Mesodermal cell (in vitro differentiated cells): ENCODE results near the gene LRRC26.
A peak's percentile ranks its signal among the peaks of the same experiment; 100 is the strongest.
"Not testable (repeated sequence)": the region's sequence is repeated elsewhere in the genome, so short reads cannot be mapped to it uniquely, and the experiment has no call there.

Experiments used
- H3K27ac ChIP-seq: 2 replicates; pipeline ENCODE4 v1.7.0; 2013; ENCODE audit warnings: mild to moderate bottlenecking, low read depth, low read length, moderate library complexity; ENCODE audit not compliant: severe bottlenecking
- H3K36me3 ChIP-seq: 2 replicates; pipeline ENCODE4 v1.7.1; 2013; ENCODE audit warnings: mild to moderate bottlenecking, low read length, moderate library complexity; ENCODE audit not compliant: control insufficient read depth, insufficient read depth
- H3K4me1 ChIP-seq: one replicate; pipeline ENCODE4 v1.7.1; 2013; ENCODE audit warnings: mild to moderate bottlenecking, low read length; ENCODE audit not compliant: insufficient read depth, control insufficient read depth, poor library complexity, severe bottlenecking
- H3K4me3 ChIP-seq: 2 replicates; pipeline ENCODE4 v1.7.0; 2013; ENCODE audit warnings: low read length, control low read depth, mild to moderate bottlenecking; ENCODE audit not compliant: insufficient read depth, poor library complexity, severe bottlenecking; ENCODE audit errors: extremely low read depth
- H3K9me3 ChIP-seq: 2 replicates; pipeline ENCODE4 v1.7.1; 2013; ENCODE audit warnings: mild to moderate bottlenecking, low read length, moderate library complexity; ENCODE audit not compliant: control insufficient read depth
- WGBS, 2 experiments: methylation state at CpG; one replicate each; pipeline ENCODE4 v1.1.5; 2013; ENCODE audit warnings: missing lambda C conversion rate in 2 of 2; ENCODE audit not compliant: insufficient coverage in 2 of 2; 5-methylcytosine and 5-hydroxymethylcytosine counted together

Gene LRRC26

DNA sequence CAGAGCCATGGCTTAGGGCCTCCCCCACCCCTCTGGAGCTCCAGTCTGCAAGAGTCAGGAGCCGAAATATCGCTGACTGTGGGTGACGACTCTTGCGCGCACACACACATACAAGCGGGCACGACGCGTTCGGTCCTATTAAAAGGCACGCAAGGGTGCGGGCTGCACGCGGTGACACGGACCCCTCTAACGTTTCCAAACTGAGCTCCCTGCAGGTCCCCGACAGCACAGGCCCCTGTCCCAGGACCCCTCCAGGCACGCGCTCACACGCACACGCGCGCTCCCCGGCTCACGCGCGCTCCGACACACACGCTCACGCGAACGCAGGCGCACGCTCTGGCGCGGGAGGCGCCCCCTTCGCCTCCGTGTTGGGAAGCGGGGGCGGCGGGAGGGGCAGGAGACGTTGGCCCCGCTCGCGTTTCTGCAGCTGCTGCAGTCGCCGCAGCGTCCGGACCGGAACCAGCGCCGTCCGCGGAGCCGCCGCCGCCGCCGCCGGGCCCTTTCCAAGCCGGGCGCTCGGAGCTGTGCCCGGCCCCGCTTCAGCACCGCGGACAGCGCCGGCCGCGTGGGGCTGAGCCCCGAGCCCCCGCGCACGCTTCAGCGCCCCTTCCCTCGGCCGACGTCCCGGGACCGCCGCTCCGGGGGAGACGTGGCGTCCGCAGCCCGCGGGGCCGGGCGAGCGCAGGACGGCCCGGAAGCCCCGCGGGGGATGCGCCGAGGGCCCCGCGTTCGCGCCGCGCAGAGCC, 31.0 kb downstream of the LRRC26 start, which contains the start of gene GRIN1:
TSS of gene GRIN1 (plus strand) at position 433 of the 746 bp plus-strand sequence. CDS start 333 bp downstream, outside the sequence.
- H3K4me3 ChIP-seq, result no peak within 1 kb of the TSS
- H3K27ac ChIP-seq, result no peak within 1 kb of the TSS
- H3K4me1 ChIP-seq, result peaks cover 4% of the 10 kb centered on the region
- 11 to 12% methylated on average over 55 to 97 of the region's 104 CpGs for WGBS, 2 experiments
- H3K36me3 ChIP-seq, result no peaks in the 10 kb centered on the region
- no peaks in the 10 kb centered on the region for H3K9me3 ChIP-seq

DNA sequence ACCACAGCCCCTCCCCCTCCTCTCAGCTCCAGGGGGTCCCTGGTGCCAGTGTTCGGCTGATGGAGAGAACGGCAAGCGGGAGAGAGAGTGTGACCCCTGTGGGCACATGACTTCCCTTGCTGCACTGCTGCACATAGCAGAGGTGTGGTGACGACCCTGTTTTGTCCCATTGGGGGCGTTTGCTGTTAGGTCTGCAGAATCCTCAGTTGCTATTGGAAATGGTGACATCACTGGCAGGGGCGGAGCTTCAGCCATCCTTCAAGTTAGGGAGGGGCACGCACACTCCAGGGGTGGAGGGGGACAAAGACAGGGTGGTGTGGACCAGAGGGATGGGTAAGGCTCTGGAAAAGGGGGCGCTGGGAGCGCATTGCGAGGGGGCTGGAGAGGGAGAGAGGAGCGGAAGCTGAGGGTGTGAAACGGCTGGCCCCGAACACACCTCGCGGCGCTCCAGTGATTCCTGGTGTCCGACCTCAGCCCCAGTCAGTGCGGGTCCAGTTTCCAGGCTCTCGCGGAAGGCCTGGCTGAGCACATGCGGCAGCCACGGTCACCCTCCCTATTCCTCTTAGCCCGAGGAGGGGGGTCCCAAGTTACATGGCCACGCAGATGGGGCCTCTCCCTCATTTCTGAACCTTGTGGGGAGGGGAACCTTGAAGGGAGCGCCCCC, 31.7 kb downstream of the LRRC26 start:
- H3K4me1 ChIP-seq, result peaks cover 4% of the 10 kb centered on the region
- H3K36me3 ChIP-seq, result no peaks in the 10 kb centered on the region
- H3K4me3 ChIP-seq, result no peak overlapping the region
- H3K27ac ChIP-seq, result no peak overlapping the region
- WGBS, 2 experiments, result 11 to 15% methylated on average over 22 to 24 of the region's 25 CpGs
- H3K9me3 ChIP-seq, result no peaks in the 10 kb centered on the region

- Histone ChIP-seq H3K4me3 (no peak overlapping the region), H3K27ac (no peak overlapping the region), H3K9me3 (no peaks in the 10 kb centered on the region), H3K36me3 (no peaks in the 10 kb centered on the region), H3K4me1 (peaks cover 4% of the 10 kb centered on the region)
- WGBS, 2 experiments, result 75 to 80% methylated on average over 11 to 15 of the region's 23 CpGs
Observed at GRCh38 chr9:137136881-137137607, 32.8 kb downstream of the LRRC26 start.

- H3K27ac ChIP-seq, result no peak overlapping the region
- no peaks in the 10 kb centered on the region for H3K36me3 ChIP-seq
- H3K4me1 ChIP-seq, result peaks cover 4% of the 10 kb centered on the region
- WGBS, 2 experiments, result 41 to 46% methylated on average over 24 to 27 of the region's 27 CpGs
- no peak overlapping the region for H3K4me3 ChIP-seq
- H3K9me3 ChIP-seq, result no peaks in the 10 kb centered on the region
Observed at GRCh38 chr9:137136261-137136880, 33.5 kb downstream of the LRRC26 start.

DNA sequence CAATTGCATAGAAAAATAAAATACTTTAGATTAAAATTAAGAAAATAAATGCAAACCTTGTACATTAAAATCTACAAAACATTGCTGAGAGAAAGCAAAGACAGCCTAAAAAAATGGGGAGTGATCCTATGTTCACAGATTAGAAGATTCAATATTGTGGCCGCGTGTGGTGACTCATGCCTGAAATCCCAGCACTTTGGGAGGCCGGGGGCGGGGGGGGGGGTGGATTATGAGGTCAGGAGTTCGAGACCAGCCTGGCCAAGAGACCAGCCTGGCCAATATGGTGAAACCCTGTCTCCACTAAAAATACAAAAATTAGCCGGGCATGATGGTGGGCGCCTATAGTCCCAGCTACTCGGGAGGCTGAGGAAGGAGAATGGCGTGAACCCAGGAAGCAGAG, 34.7 kb downstream of the LRRC26 start:
- WGBS, 2 experiments, result 50% methylated on average over 4 of the region's 9 CpGs; no CpG with 5 or more reads in 1 of the 2 experiments
- not testable (repeated sequence) for H3K9me3 ChIP-seq, H3K4me1 ChIP-seq, H3K4me3 ChIP-seq, H3K27ac ChIP-seq, H3K36me3 ChIP-seq

DNA sequence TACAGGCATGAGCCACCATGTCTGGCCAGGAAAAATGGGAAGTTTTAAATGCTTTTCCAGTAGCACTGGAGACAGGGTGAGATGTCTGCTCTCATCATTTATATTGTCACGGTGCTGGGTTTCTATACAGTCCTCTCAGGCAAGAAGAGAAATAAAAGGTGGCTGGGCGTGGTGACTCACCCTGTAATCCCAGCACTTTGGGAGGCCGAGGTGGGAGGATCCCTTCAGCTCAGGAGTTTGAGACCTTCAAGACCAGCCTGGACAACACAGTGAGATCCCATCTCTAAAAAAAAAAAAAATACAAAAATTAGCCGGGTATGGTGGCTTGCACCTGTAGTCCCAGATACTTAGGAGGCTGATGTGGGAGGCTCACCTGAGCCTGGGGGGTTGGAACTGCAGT, 35.7 kb downstream of the LRRC26 start:
- Histone ChIP-seq H3K4me1 (peaks cover 4% of the 10 kb centered on the region), H3K27ac (no peak overlapping the region), H3K36me3 (no peaks in the 10 kb centered on the region), H3K9me3 (no peaks in the 10 kb centered on the region), H3K4me3 (no peak overlapping the region)
- WGBS, 2 experiments, result 75 to 79% methylated on average over 3 of the region's 4 CpGs

- H3K4me1 ChIP-seq, result peaks cover 17% of the 10 kb centered on the region
- WGBS, 2 experiments, result 1 to 7% methylated on average over 47 to 49 of the region's 58 CpGs
- H3K4me3 ChIP-seq, result peak overlapping the region; percentile 77
- H3K36me3 ChIP-seq, result peaks cover 2% of the 10 kb centered on the region
- H3K27ac ChIP-seq, result peak overlapping the region; percentile 57
- no peaks in the 10 kb centered on the region for H3K9me3 ChIP-seq
Observed at GRCh38 chr9:137130176-137130755, 39.6 kb downstream of the LRRC26 start.

DNA sequence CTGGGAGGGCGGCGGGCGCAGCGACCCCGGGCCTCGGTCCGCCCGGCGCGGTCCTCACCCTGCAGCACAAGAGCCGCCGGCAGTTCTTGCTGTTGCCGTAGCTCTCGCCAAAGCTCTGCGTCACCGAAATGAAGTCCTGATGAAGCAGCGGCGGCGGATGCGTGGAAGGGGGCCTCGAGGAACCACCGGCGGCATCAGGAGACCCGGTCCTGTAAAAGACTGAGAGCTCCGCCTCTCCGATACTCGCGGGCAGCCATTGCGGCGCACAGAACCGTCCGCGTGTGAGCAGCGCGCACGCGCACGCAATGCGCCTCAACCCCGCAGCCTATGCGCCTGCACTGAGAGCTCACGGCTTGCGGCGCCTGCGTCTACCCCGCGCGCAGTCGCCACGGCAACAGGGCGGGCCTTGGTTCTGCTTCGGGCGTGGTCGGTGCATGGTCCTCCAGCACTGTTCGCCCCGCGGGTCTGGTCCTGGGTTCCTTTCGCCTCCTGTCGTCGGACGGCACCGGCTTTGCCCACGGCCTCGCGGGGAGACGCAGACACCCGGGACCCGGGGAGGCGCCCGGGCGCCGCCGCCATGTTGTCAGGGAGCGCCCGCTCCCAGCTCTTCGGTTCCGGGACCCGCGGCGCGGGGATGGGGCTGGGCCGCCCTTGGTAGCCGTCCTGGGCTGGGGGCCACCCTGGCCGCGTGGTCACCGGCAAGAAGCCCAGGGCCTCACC, 40.2 kb downstream of the LRRC26 start:
- peaks cover 2% of the 10 kb centered on the region for H3K36me3 ChIP-seq
- peak overlapping the region; percentile 57 for H3K27ac ChIP-seq
- no peaks in the 10 kb centered on the region for H3K9me3 ChIP-seq
- WGBS, 2 experiments, result 0% methylated on average over 75 to 84 of the region's 86 CpGs
- H3K4me1 ChIP-seq, result peaks cover 17% of the 10 kb centered on the region
- H3K4me3 ChIP-seq, result peak overlapping the region; percentile 77

DNA sequence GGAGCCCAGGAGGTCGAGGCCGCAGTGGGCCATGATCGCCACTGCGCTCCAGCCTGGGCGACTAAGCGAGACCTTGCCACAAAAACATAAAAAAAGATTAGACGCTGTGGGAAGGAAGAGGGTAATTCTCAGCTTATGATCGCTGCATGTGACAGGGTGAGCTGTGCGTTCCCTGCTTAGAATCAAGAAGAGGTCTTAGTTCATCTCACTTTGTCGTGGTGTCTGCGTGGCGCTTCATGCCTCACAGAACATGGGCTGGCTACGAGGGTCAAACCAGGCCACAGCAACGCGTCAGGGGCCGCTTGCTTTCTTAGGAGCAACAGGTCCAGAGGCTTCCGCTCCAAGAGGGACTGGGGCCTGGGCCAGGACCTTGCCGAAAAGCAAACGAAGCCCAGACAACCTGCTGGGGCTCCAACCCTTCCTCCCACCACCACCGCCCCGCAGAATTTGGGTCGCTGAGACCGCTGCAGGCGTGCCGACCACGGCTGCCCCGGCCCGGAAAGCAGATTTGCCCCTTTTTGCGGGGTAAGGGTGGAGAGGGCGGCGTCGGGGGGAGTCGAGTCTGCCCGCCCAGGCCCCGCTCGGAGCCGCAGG, 40.9 kb downstream of the LRRC26 start:
- peaks cover 17% of the 10 kb centered on the region for H3K4me1 ChIP-seq
- peak overlapping the region; percentile 77 for H3K4me3 ChIP-seq
- no peaks in the 10 kb centered on the region for H3K9me3 ChIP-seq
- WGBS, 2 experiments, result 22 to 37% methylated on average over 24 to 25 of the region's 37 CpGs
- peaks cover 2% of the 10 kb centered on the region for H3K36me3 ChIP-seq
- H3K27ac ChIP-seq, result peak overlapping the region; percentile 29
